Measurements from ENCODE around the gene KLHL24.
"Not testable (repeated sequence)": the region's sequence is repeated elsewhere in the genome, so short reads cannot be mapped to it uniquely, and the experiment has no call there.

The KLHL24 gene

DNA sequence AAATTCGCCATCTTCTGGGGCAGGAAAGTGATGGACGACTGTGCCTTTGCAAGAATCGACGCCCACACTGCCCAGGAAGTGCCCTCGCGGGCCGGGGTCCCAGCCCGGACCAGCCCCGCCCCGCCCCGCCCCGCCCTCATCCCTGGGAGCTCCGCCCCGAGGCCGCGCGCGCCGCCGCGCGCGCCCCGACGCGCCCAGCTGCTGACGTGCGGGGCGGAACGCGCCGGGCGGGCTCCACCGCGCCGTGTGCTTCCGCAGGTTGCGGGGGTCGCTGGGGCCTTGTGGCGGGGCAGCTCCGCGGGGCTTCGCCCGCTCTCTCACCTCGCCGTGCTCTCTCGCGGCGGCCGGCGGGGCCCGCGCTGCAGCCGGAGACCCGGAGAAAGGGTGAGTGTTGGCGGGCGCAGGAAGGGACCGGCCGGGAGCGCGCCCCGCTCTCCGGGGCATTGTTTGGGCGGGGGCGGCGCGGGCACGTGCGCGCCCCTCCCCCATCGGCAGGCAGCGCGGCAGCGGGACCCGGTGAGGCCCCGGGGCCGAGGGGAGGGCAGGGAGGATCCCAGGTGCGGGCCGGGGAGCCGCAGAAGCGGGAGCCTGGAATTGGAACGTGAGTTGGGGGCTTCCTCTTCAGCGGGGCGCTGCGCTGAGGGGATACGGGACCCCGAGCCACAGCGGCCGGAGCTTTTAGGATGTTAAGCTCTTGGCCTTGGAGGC lies 62.3 kb downstream of the KLHL24 start, which contains the start of gene YEATS2:
Gene YEATS2, plus strand, starts transcription at position 188 of the 708 bp plus-strand sequence. CDS start 17,366 bp downstream, outside the sequence.
- peak; percentile 85 for DNase-seq

DNA sequence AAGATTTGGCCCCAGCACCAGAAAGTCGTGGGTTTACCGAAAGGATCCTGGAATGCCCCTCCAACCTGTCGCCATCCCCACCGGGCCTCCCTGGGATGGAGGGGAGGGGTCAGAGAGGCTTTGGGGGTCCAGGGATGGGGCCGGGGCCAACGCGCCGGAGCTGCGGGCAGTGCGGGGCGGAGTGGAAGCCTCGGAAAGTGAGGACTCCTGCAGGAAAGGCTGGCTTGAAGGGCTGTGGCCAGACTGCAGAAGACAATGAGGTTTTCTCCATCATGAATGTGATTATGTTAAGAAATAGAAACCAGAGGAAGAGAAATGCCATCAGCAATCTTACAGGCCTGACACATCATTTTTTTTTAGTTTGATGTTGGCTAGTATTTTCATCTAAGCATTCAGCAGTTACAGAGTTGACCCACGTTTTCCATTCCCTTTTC lies 62.9 kb downstream of the KLHL24 start:
- peak; percentile 62 for DNase-seq

DNA sequence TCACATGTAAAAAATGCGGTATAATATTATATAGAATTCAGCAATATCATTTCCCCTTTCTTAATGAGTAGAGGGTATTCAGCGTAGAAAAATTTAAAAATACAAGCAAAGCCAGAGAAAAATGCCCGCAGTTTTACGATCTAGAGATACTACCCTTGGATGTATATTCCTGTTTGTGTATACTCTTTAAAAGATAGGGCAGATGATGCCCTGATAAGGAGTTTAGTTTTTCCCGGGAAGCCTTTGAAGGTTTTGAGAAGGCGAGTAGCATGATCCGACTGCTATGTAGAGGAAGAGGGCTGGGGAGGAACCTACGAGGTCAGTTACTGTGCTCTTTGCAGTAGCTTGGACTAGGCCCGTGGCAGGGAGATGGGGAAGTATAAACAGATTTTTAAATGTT lies 63.3 kb downstream of the KLHL24 start:
- no peak for DNase-seq

DNA sequence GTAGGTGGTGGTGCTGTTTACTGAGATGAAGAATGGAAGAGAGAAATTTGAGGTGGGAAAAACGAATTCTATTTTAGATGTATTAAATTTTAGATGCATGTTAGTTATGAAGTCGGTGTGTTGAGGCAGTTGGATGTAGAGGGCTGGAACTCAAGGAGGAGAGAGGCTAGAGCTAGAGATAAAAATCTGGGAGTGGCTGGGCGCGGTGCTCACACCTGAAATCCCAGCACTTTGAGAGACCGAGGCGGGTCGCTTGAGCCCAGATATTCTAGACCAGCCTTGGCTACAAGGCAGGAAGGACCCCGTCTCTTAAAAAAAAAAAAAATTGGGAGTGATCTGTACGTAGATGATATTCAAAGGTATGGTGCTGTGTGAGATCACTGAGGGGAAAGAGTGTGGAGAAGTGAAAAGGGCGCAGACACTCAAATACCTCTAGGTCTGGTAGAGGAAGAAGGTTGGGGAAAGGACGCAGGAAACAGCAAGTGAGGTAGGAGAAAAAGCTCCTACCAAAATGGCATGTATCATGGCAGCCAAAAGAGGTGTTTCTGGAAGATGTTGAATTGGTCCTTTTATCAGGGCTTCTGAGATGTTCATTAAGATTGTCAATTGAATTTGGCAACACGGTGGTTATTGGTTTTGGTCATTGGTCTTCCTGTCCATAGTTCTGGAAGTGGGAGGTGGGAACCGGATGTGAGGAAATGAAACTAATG lies 64.0 kb downstream of the KLHL24 start:
- no peak for DNase-seq

DNA sequence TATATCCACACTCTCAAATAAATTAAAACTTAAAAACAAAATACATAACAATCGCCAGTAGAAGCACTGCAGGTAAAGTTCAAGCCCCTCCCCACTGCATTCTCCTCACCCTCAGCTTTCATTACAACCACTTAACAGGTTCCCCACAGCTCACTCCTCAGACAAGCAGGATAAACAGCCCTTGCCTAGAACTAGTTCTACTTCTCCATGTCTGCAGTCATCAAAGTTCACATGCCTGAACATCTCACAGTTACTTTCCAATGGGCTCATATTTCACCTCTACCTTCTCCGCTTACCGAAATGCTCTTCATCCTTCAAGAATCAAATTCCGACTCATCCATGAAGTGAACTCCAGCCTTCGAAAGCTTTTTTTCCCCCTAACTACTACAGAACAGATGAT lies 66.3 kb downstream of the KLHL24 start:
- DNase-seq: no peak

DNA sequence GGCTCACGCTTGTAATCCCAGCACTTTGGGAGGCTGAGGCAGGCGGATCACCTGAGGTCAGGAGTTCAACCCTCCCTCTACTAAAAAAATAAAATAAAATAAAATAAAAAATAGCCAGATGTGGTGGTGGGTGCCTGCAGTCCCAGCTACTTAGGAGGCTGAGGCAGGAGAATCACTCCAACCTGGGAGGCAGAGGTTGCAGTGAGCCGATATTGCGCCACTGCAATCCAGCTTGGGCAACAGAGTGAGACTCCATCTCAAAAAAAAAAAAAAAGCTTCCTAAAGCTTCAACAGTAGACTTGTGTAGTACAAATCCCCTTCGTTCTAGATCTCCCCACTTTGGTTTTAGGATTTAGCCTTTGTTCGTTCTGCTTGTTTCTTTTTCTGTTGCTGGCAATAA lies 68.5 kb downstream of the KLHL24 start:
- not testable (repeated sequence) for DNase-seq

DNA sequence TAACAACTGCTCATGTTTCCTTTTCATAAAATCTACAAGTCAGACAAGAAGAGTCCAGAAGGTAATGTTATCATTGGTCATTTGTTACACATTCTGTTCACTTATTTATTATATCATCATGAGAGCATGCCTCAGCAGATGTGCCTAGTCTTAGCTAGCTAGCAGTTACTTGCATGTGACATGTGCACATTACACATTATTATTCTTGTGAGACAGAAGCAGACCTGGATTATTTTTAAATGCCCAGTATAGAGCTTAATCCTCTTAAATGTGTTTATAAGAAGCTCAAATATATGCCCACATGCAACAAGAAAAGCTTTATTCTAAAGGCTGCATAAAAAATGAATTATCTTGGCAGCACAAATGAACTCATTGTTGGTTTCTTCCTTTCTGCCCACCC lies 74.8 kb downstream of the KLHL24 start:
- DNase-seq: no peak

DNA sequence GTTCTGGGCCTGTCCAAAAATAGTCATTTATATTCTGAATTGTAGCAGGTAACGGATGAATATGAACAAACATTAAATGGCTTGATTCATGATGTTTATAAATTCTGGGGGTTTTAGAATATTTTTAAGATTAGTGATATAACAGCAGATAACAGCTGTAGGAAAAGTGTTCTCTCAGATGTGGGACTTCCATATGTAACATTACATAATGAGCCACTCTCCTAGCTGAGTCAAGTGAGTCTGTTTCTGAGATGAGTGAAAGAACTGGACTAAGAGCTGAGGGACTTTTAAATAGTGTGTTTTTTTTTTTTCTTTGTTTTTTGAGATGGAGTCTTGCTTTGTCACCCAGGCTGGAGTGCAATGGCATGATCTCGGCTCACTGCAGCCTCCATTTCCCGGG lies 76.1 kb downstream of the KLHL24 start:
- DNase-seq: no peak

DNA sequence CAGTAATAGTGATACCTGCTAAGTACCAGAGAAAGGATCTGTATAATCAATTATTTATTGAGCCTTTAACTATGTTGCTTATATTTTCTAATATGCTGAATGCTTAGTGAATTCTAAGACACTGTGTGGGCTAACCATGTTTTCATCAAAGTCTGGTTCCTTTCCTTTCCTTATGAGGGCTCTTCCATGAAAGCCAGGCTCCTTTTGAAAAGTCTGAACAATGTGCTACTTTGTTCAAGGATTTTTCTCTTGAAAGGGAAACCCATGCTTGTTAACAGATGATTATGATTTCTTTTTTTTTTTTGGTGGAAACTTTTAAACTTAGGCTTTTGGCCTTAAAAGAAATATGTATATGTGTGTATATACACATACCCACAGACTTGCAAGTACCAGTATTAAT lies 79.2 kb downstream of the KLHL24 start:
- no peak for DNase-seq

DNA sequence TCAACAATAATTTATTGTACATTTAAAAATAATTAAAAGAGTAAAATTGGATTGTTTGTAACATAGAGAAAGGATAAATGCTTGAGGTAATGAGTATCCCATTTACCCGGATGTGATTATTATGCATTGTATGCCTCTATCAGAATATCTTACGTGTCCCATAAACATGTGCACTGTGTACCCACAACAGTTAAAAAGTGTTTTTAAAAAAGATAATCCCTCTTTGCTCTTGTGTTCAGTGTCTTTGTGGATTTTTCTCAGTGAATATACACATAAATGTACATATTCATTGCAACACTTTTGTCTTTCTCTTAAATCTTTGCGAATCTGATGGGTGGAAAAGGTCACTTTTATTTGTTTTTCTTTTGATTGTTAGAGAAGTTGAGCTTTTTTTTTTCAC lies 82.6 kb downstream of the KLHL24 start:
- DNase-seq: no peak

DNA sequence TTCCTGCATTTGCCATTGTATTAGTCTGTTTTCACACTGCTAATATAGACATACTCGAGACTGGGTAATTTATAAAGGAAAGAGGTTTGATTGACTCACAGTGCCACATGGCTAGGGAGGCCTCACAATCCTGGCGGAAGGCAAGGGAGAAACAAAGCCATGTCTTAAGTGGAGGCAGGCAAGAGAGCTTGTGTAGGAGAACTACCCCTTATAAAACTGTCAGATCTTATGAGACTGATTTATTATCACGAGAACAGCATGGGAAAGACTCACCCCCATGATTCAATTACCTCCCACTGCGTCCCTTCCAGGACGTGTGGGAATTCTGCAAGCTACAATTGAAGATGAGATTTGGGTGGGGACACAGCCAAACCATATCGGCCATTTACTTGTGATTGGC lies 90.0 kb downstream of the KLHL24 start:
- DNase-seq: no peak

DNA sequence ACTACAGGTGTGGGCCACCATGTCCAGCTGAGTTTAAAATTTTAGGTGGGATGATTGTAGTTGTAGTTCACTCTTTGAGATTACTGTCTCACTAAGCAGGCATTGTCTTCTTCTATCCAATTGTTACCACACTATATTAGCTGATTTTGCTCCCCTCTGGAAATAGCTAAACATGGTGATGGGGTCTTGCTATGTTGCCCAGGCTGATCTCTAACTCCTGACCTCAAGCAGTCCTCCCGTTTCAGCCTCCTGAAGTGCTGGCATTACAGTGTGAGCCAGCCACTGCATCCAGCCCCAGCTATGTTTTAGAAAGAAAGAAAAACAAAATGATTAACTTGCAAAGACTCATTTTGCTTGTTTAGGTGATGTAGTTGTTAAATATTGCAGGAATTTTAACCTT lies 92.8 kb downstream of the KLHL24 start:
- no peak for DNase-seq

DNA sequence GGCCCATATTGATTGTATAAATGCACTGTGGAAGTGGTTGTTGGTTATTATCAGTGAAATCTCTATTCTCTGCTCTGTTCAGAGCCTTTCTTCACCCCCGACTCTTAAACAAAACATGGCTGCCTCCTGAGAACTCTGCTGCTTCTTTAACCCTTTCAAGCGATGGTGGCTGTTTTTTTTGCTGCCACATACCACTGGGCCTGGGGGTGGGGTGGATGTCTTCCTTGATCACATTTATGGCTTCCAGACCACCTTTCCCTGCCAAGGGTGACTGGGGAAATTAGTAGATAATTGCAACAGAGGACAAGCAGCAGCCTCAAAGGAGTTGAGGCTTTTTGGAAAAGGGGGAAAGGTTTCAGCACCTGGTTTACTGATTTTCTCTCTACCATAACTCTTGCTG lies 94.9 kb downstream of the KLHL24 start:
- DNase-seq: no peak

DNA sequence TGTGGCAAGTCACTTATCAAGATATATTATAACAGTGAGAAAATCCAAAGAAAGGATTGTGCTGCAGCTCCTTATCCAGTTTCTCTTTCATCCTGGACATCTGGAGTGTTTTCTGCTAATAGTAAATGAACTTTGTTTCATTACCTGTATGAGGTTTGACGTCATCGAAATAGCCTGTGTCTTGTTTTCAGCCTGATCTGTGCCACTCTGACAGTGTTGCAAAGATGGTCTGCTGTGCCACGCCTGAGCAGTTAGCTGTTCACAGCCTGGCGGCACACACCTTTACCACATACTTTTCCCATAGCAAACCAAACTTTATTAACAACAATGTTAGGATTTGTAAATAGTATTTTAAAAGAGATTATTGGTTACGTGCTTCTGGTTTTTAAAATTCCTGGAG lies 96.2 kb downstream of the KLHL24 start:
- DNase-seq: no peak

DNA sequence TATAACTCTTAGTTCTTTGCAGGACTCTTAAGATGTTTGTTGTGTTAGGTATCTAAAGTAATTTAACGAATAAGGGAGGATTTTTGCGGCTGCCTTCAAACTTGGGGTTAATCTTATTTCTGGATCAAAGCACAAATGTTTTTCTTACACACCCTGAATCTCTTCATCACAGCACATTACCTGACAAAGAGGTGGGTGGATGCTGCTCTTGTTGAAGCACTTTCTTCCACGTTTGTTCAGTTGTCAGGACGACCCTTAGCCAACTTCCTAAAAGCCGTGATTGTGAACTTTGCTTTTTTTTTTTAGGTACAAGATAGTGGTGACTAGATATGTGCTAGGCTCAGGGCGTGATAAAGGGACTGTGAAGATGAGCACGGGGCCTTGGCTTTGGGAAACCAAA lies 98.1 kb downstream of the KLHL24 start:
- no peak for DNase-seq

Data from left hindlimb (tissue), 1 donor.